ENCODE results near the gene KIDINS220. TPM values are rescaled to one million over a fixed set of nuclear protein-coding genes. Genes with fewer than 3 reads are reported as not detected.

Gene KIDINS220
- total RNA-seq, 1 experiment from 2014 or later, result 29.3 TPM

- Histone ChIP-seq H2BK120ac (ENCODE audit: low read depth, low read length, poor library complexity, severe bottlenecking) (no peak overlapping the region), H2AK5ac (ENCODE audit: insufficient read length, low read length) (no peak overlapping the region), H4K20me1 (ENCODE audit: control insufficient read depth, insufficient read depth, insufficient read length) (no peaks in the 10 kb centered on the region), H4K91ac (ENCODE audit: insufficient read length, low read depth, low read length) (no peak overlapping the region), H3K56ac (ENCODE audit: insufficient read length, low read depth, low read length) (no peak overlapping the region), H2BK15ac (ENCODE audit: low read depth, low read length) (no peak overlapping the region), H2BK5ac (ENCODE audit: insufficient read length, low read length) (no peak overlapping the region), H3K18ac (ENCODE audit: insufficient read length, low read depth, low read length) (no peak overlapping the region), H3K79me1 (ENCODE audit: insufficient read depth, low read depth, low read length, poor library complexity, severe bottlenecking) (no peaks in the 10 kb centered on the region), H2AFZ (ENCODE audit: low read length) (no peak overlapping the region), H4K8ac (replicated peaks; ENCODE audit: insufficient read length, low read depth, low read length) (no peak overlapping the region), H3T11ph (ENCODE audit: low read length) (no peak overlapping the region), H3K4me1 (ENCODE audit: insufficient read depth, low read length) (no peaks in the 10 kb centered on the region), H3K9me3 (ENCODE audit: control insufficient read depth, low read depth, low read length) (no peaks in the 10 kb centered on the region), H4K5ac (ENCODE audit: insufficient read length, low read depth, low read length) (no peak overlapping the region), H3K14ac (ENCODE audit: insufficient read depth, low read length) (no peak overlapping the region), H3K9ac (ENCODE audit: extremely low read depth, insufficient read length, low read length) (no peak overlapping the region), H3K4me2 (ENCODE audit: insufficient read depth, insufficient read length, low read length) (no peak overlapping the region), H3K23me2 (ENCODE audit: insufficient read length, low read depth, low read length, poor library complexity, severe bottlenecking) (no peaks in the 10 kb centered on the region), H3K27ac (ENCODE audit: insufficient read length, low read depth, low read length) (no peak overlapping the region), H3K79me2 (ENCODE audit: insufficient read depth, low read length) (no peaks in the 10 kb centered on the region), H2BK12ac (ENCODE audit: insufficient read length, low read depth, low read length) (no peak overlapping the region), H3K27me3 (ENCODE audit: insufficient read depth, low read length) (no peaks in the 10 kb centered on the region), H2BK20ac (ENCODE audit: low read depth, low read length, poor library complexity, severe bottlenecking) (no peak overlapping the region), H3K23ac (ENCODE audit: insufficient read length, low read depth, low read length) (no peak overlapping the region), H3K4ac (ENCODE audit: low read depth, low read length) (no peak overlapping the region)
- Mint-ChIP-seq H3K4me1 (peaks cover 6 to 11% of the 10 kb centered on the region in 2 experiments), H3K4me3 (no peak overlapping the region), H3K9me3 (no peaks in the 10 kb centered on the region), H3K27me3 (ENCODE audit: low read depth) (no peaks in the 10 kb centered on the region), H3K27ac (peak overlapping the region in 1 of 3 experiments; percentile 23; a peak in 1 of 7 replicates), H3K36me3 (ENCODE audit: insufficient read depth in 1 of 3, low read depth in 3 of 3) (peaks cover 1 to 14% (median 3%) of the 10 kb centered on the region in 3 experiments; a peak in 5 of 7 replicates)
- no peak for DNase-seq
- WGBS (ENCODE audit: extremely low coverage, insufficient read length, low lambda C conversion rate), result no CpG with 5 or more reads among the region's 11 CpGs
- TF ChIP-seq, protein P1, sequence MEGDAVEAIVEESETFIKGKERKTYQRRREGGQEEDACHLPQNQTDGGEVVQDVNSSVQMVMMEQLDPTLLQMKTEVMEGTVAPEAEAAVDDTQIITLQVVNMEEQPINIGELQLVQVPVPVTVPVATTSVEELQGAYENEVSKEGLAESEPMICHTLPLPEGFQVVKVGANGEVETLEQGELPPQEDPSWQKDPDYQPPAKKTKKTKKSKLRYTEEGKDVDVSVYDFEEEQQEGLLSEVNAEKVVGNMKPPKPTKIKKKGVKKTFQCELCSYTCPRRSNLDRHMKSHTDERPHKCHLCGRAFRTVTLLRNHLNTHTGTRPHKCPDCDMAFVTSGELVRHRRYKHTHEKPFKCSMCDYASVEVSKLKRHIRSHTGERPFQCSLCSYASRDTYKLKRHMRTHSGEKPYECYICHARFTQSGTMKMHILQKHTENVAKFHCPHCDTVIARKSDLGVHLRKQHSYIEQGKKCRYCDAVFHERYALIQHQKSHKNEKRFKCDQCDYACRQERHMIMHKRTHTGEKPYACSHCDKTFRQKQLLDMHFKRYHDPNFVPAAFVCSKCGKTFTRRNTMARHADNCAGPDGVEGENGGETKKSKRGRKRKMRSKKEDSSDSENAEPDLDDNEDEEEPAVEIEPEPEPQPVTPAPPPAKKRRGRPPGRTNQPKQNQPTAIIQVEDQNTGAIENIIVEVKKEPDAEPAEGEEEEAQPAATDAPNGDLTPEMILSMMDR (conservative IDR thresholded peaks at IDR 0.05), result no peak
Measured at GRCh38 chr2:8857709-8858108, 20.3 kb upstream of the KIDINS220 start.
